SJCRH30 (cell line): ENCODE data around the gene LRRC32. TPM values are rescaled to one million over a fixed set of nuclear protein-coding genes. Genes with fewer than 3 reads are reported as not detected.
A peak's percentile ranks its signal among the peaks of the same experiment; 100 is the strongest.
"Not testable (repeated sequence)": the region's sequence is repeated elsewhere in the genome, so short reads cannot be mapped to it uniquely, and the experiment has no call there.

Source experiments
- DNase-seq, 2 experiments: peaks; one replicate each; pipeline ENCODE4 v3.0.0-alpha.2; 2015 to 2020
- H3K27ac ChIP-seq: fragments of 250-450 bp; sonication (Bioruptor Pico); 2 replicates; pipeline ENCODE4 v1.5.1; 2020; ENCODE audit warnings: mild to moderate bottlenecking, moderate library complexity
- H3K27me3 ChIP-seq: fragments of 250-450 bp; sonication (Bioruptor Pico); 2 replicates; pipeline ENCODE4 v1.5.1; 2020; ENCODE audit warnings: mild to moderate bottlenecking, moderate library complexity
- H3K36me3 ChIP-seq: fragments of 250-450 bp; sonication (Bioruptor Pico); 2 replicates; pipeline ENCODE4 v1.5.1; 2020; ENCODE audit warnings: mild to moderate bottlenecking, moderate library complexity
- H3K4me1 ChIP-seq: fragments of 250-450 bp; sonication (Bioruptor Pico); 2 replicates; pipeline ENCODE4 v1.5.1; 2020; ENCODE audit warnings: mild to moderate bottlenecking, moderate library complexity
- H3K4me3 ChIP-seq: fragments of 250-450 bp; sonication (Bioruptor Pico); 2 replicates; pipeline ENCODE4 v1.5.1; 2020; ENCODE audit warnings: mild to moderate bottlenecking, moderate library complexity
- H3K9me3 ChIP-seq: fragments of 250-450 bp; sonication (Bioruptor Pico); replicated peaks from 2 replicates; pipeline ENCODE4 v1.5.1; 2020; ENCODE audit warnings: mild to moderate bottlenecking, moderate library complexity
- total RNA-seq: library from RNA; depleted of rRNA; stranded (reverse); fragments of >200 nt; shearing (Covaris generic); gene quantifications from 2 replicates; pipeline ENCODE4 v1.2.3, GENCODE V29; 2014

Gene LRRC32
- total RNA-seq, 1 experiment from 2014 or later: 0.30 TPM

DNA sequence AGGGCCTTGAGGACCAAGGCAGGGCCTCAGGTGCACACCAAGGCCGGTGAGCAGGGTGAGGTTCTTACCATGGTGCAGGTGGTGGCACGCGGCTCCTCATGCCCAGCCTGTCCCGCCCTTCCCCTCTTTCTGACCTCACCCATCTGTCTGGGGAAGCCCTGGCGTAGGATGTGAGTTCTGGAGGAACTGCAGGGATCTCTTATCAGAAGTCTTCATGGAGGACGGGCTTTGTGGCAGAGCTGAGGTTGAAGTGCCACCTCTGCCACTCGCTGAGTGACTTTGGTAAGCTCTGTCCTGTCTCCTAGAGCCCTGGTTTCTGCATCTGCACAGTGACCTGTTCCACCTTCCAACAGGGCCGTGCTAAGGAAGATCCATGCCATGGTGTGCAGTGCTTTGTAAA is 49.1 kb downstream of the LRRC32 start:
- Histone ChIP-seq H3K4me3 (no peak overlapping the region), H3K27me3 (no peaks in the 10 kb centered on the region), H3K4me1 (peaks cover 2% of the 10 kb centered on the region; the same call in 1 of the 2 replicates), H3K36me3 (no peaks in the 10 kb centered on the region), H3K9me3 (no peaks in the 10 kb centered on the region), H3K27ac (no peak overlapping the region)
- DNase-seq: no peak

DNA sequence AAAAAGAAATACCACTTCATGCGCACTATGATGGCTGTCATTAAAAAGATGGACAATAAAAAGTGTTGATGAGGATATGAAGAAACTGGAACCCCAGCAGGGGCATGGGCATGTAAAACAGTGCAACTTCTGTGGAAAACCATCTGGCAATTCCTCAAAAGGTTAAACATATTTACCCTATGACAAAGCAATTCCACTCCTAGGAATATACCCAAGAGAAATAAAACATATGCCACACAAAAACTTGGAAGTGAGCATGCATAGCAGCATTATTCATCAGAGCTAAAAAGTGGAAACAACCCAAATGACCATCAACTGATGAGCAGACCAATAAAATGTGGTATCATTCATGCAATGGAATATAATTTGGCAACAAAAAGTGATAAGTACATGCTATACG is 50.1 kb downstream of the LRRC32 start:
- Histone ChIP-seq H3K36me3 (no peaks in the 10 kb centered on the region), H3K27me3 (no peaks in the 10 kb centered on the region), H3K9me3 (no peaks in the 10 kb centered on the region), H3K4me3 (no peak overlapping the region), H3K27ac (no peak overlapping the region), H3K4me1 (no peaks in the 10 kb centered on the region)
- no peak for DNase-seq

DNA sequence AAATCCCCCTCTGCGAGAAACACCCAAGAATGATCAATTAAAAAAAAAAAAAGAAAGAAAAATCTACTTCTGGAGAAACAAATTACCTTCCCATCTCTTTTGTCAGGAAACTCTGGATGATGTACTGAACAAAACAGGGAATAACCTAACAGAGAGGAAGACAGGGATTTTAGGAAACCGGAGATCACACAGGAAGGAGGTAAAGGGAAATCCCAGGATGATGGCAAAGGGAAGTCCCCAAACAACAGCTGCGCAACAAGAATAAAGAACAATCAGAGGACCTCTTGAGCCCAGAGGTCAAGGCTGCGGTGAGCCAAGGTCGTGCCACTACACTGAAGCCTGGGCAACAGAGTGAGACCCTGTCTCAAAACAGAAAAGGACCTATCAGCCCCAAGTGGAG is 50.7 kb downstream of the LRRC32 start:
- H3K4me1 ChIP-seq, DNase-seq, H3K4me3 ChIP-seq, H3K27ac ChIP-seq, H3K9me3 ChIP-seq, H3K36me3 ChIP-seq, H3K27me3 ChIP-seq: not testable (repeated sequence)

DNA sequence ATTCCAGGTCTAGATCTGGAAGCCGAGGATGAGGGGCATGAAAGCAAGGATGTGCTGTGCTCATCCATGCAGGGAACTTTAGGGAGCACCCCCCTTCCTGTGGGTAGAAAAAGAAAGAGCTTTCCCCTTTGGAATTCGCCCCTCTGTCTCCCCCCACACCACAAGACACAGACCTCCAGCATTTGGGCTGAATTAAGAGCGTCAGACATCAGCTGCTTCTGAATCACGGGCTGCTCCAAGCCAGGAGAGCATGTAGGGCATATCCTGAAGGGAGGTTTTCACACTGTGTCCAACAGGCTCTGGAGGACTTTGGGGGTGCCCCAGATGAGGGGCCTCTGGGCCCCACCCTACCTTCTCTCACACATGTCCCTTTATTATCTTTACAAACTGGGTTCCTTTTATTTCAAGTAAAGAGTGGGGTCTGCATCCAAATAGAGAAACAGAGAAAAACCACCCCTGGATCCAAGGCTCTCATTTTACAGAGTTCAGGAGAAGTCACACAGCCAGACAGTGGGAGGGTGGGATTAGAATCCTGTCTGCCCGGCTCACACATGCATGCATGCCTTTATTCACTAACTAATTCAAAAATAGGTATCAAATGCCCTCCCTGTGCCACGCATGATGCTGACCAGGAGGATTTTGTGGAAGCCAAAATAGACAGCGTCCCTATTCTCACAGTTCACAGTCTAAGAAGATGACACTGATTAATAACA is 52.8 kb downstream of the LRRC32 start:
- no peak overlapping the region for H3K27ac ChIP-seq
- no peak for DNase-seq
- no peaks in the 10 kb centered on the region for H3K27me3 ChIP-seq
- H3K36me3 ChIP-seq: no peaks in the 10 kb centered on the region
- H3K4me3 ChIP-seq: no peak overlapping the region
- H3K9me3 ChIP-seq: no peaks in the 10 kb centered on the region
- no peaks in the 10 kb centered on the region for H3K4me1 ChIP-seq

DNA sequence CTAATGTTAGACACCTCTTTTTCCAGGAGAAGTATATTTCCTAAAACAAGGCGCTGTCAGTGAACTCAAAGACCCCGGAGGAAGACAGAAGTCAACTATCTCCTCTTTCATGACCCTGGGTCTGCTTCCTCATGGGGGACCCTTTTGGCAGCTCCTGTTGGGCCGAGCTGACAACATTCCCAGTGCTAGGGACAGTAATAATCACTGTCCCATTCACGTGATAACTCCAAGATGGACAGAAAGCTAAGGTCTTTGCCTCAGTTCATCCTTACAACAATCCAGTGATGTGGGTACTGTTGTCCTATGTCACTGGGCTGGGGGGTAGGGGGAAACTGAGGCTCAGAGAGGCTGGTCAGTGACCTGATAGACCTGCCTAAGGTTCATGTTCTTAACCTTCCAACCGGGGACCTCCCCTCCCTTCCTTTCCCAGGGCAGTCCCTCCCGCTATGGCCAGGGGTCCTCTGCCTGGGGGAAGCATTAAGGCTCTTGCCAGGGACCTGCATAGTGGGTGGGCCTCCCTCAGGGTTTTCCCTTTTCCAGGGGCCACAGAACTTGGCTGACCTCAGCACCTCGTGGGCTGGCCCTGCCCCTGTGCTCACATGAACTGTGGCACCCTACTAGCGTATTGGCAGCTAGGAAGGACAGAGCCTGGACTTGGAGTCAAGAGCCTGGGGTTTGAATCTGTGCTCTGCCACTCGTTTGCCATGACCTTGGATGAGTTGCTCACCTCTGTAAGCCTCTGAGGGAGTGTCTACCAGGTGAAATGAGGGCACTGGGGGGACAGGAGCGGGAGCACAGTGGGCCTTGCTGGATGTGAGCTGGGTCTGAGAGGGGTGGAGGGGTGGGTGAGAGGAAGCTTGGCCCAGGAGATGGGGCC is 53.6 kb downstream of the LRRC32 start:
- Histone ChIP-seq H3K4me3 (no peak overlapping the region), H3K27me3 (no peaks in the 10 kb centered on the region), H3K9me3 (no peaks in the 10 kb centered on the region), H3K4me1 (no peaks in the 10 kb centered on the region), H3K36me3 (no peaks in the 10 kb centered on the region), H3K27ac (no peak overlapping the region)
- no peak for DNase-seq

DNA sequence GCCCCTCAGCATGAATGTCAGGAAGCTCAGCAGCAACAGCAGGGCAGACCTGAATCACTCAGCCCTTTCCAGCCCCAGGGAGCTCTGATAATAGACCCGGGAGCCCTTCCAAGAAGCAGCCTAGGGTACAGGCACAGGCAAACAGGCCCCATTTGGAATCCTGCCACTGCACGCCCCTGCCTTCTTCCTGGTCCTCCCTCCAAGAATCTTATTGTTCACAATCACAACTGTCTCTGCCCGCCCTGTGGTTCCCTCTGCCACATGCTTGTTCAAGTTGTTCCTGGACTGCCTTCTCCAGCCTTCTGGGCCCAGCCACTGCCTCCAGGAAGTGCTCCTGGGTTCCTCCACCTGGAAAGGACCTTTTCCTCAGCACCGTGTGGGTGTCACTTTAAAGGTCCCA is 54.6 kb downstream of the LRRC32 start:
- H3K9me3 ChIP-seq: no peaks in the 10 kb centered on the region
- no peak overlapping the region for H3K27ac ChIP-seq
- DNase-seq: no peak
- H3K27me3 ChIP-seq: no peaks in the 10 kb centered on the region
- H3K4me3 ChIP-seq: no peak overlapping the region
- no peaks in the 10 kb centered on the region for H3K36me3 ChIP-seq
- no peaks in the 10 kb centered on the region for H3K4me1 ChIP-seq

DNA sequence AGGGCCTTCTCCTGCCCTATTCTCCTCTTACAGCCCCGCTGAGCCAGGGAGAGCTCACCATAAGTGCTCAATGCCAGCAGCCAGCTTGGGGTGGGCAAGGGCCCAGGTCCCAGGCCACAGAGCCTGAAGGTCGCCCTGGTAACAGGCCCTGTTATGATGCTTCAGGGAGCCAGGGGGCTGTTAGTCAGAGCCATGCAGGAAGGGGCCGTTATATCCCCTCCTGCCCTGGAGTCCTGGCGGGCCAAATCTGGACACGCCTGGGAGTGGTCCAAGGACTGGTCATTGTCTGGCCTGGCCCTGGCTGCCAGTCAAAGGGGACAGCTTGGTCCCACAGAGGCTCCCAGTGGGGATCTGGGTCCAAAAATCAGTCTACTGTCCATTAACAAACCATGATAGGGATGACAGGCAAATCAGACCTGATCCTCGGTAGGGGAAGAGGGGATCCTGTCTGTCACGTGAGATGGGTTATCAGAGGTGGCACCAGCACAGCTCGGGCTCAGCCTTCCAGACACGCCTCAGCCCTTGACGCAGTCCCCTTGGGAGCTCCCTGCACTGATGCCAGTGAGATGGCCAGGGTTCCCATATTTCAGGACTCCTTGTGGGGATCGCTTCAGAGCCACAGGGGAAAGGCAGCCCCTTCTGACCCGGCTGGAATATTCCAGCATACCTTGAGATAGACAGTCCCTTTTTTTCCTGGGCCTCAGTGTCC is 55.9 kb downstream of the LRRC32 start:
- Histone ChIP-seq H3K4me3 (no peak overlapping the region), H3K27ac (no peak overlapping the region), H3K9me3 (no peaks in the 10 kb centered on the region), H3K27me3 (no peaks in the 10 kb centered on the region), H3K4me1 (no peaks in the 10 kb centered on the region), H3K36me3 (no peaks in the 10 kb centered on the region)
- DNase-seq: no peak

DNA sequence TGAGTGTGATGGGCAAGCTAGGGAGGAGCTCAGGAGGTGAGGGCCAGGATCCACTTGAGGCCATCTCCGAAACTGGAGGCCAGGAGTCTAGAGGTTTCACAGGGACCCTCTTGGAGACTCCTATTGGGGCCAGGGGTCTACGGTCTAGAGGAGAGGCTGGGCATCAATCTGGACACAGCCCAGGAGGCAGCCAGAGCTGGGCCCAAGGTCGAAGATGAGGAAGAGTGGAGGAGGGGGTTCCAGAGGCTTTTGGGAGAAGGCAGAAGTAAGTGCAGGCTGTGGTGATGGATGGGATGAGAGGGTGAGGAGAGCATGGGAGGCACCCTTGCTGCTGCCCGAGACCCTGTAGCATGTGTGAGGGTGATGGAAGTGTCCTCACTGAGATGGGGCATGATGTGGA is 56.6 kb downstream of the LRRC32 start:
- H3K27me3 ChIP-seq: no peaks in the 10 kb centered on the region
- no peaks in the 10 kb centered on the region for H3K36me3 ChIP-seq
- H3K9me3 ChIP-seq: no peaks in the 10 kb centered on the region
- H3K27ac ChIP-seq: no peak overlapping the region
- no peaks in the 10 kb centered on the region for H3K4me1 ChIP-seq
- no peak overlapping the region for H3K4me3 ChIP-seq
- DNase-seq: no peak

DNA sequence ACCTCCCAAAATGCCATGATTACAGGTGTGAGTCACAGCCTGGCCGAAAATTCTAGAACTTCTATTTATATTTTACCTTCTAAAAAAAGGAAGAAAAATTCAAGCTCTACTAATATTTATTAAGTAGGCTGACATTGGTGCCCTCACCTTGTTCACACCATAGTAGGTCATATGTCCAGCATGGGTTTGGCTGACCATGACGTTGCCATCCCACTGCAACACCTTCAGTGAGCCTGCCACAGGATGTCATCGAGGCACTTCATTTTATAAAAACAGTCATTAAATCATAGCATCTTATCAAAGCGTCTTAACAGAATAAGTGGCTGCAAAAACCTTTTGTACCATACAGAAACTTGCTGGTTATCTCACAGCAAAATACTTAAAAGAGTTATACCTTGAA is 58.3 kb downstream of the LRRC32 start:
- Histone ChIP-seq H3K27ac (no peak overlapping the region), H3K36me3 (no peaks in the 10 kb centered on the region), H3K9me3 (no peaks in the 10 kb centered on the region), H3K4me1 (no peaks in the 10 kb centered on the region), H3K4me3 (no peak overlapping the region), H3K27me3 (no peaks in the 10 kb centered on the region)
- no peak for DNase-seq

DNA sequence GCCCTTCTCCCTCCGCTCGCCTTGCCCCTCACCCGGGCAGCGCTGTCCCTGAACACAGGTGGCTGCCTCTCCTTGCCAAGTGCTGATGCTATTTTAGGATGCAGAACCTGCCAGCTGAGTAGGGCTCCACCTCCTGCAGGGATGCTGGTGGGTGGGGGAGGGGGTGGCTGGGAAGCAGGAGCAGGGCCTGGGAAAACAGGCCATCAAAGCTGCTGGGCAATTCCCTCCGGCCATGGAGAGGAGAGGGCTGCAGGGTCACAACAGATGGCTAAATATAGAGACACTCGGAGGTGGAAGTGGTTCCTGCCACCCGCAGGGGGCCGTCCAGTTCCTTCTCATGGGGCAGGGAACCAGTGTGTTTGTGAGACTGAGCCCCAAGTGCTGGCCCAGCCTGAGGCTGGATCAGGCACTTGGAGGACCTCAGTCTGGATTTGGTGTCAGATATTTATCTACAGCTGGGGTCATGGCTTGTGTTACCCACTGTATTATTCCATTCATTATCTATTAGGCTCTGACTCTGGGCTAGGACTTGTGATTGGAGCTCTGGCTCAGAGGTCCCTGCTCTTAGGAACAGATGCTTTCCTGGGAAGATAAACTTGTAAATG is 59.6 kb downstream of the LRRC32 start:
- peak; percentile 15 to 24 for DNase-seq

DNA sequence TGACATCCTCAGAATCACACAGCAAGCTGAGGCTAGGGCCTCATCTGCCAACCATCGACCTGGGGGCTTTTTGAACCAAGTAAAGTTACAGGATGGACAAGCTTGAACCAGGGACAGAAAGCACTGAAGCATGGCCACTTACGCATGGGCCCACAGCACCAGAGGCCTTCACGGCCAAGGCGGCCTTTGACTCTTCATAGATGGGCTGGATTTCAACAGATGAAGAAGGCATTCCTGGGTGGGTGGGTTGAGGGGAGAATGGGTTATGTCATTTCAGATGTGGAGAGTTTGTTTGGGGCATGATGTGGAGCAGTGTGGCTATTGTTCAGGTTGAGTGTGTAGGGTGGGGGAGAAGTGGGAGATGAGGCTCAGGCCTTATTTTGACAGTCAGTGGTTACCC is 60.2 kb downstream of the LRRC32 start:
- Histone ChIP-seq H3K9me3 (no peaks in the 10 kb centered on the region), H3K4me3 (no peak overlapping the region), H3K4me1 (no peaks in the 10 kb centered on the region), H3K27me3 (no peaks in the 10 kb centered on the region), H3K27ac (no peak overlapping the region), H3K36me3 (no peaks in the 10 kb centered on the region)
- no peak for DNase-seq

More for the DNA sequence above, 59.6 kb downstream of the LRRC32 start:
- Histone ChIP-seq H3K27ac (no peak overlapping the region), H3K4me1 (no peaks in the 10 kb centered on the region), H3K36me3 (no peaks in the 10 kb centered on the region), H3K9me3 (no peaks in the 10 kb centered on the region), H3K4me3 (no peak overlapping the region), H3K27me3 (no peaks in the 10 kb centered on the region)

DNA sequence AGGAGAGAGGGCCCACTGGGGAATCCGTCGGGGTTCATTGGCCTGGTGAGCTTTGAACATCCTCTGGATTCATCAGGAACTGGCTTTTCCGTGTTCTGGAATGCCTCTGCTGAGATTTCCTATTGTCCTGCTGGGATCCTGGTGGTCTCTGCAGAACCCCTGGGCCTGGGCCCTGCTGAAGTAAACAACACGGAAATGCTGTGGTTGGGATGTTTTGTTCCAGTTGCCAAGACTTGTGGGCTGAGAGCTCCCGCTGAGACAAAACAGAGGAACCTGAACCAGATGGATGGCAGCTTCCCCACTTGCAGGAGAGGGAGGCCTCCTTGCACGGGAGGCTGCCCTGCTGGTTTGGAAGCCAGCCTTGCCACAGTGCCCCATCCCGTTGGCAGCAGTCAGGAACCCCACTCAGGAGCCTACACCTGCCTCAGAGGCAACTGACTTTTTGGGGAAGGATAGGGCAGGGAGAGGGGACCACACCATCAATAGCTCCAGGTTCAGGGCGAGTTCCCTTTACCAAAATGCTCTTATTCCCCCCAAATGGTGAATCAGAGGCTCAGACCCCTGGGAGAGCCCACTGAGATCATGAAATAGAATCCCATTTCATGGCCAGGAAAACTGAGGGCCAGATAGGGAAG is 60.7 kb downstream of the LRRC32 start:
- Histone ChIP-seq H3K27me3 (no peaks in the 10 kb centered on the region), H3K36me3 (no peaks in the 10 kb centered on the region), H3K9me3 (no peaks in the 10 kb centered on the region), H3K27ac (no peak overlapping the region), H3K4me1 (no peaks in the 10 kb centered on the region; the same call in 1 of the 2 replicates), H3K4me3 (no peak overlapping the region)
- no peak for DNase-seq

DNA sequence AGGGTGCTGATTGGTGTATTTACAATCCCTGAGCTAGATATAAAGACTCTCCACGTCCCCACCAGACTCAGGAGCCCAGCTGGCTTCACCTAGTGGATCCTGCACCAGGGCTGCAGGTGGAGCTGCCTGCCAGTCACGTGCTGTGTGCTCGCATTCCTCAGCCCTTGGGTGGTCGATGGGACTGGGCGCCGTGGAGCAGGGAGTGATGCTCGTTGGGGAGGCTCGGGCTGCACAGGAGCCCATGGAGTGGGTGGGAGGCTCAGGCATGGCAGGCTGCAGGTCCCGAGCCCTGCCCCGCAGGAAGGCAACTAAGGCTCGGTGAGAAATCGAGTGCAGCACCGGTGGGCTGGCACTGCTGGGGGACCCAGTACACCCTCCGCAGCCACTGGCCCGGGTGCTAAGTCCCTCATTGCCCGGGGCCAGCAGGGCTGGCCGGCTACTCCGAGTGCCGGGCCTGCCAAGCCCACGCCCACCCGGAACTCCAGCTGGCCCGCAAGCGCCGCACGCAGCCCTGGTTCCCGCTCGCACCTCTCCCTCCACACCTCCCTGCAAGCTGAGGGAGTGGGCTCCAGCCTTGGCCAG is 61.6 kb downstream of the LRRC32 start:
- not testable (repeated sequence) for DNase-seq, H3K9me3 ChIP-seq, H3K4me3 ChIP-seq, H3K4me1 ChIP-seq, H3K27me3 ChIP-seq, H3K27ac ChIP-seq, H3K36me3 ChIP-seq

DNA sequence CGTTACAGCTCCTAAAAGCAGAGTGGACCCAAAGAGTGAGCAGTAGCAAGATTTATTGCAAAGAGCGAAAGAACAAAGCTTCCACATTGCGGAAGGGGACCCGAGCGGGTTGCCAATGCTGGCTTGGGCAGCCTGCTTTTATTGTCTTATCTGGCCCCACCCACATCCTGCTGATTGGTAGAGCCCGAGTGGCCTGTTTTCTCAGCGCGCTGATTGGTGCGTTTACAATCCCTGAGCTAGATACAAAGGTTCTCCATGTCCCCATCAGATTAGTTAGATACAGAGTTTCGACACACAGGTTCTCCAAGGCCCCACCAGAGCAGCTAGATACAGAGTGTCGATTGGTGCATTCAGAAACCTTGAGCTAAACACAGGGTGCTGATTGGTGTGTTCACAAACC is 62.3 kb downstream of the LRRC32 start:
- DNase-seq, H3K36me3 ChIP-seq, H3K27ac ChIP-seq, H3K4me1 ChIP-seq, H3K9me3 ChIP-seq, H3K4me3 ChIP-seq, H3K27me3 ChIP-seq: not testable (repeated sequence)
